CD4-positive, alpha-beta T cell treated with Interleukin-15 for 4 hours (primary cell): Measurements from ENCODE around the gene TMTC2.
"Not testable (repeated sequence)": the region's sequence is repeated elsewhere in the genome, so short reads cannot be mapped to it uniquely, and the experiment has no call there.

Experiments used
- DNase-seq: peaks from one replicate; pipeline ENCODE4 v3.0.0-alpha.2; 2020; ENCODE audit warnings: low spot score

The TMTC2 gene

GRCh38 chr12:82789674-82790073 lies 103.0 kb downstream of the TMTC2 start:
- no peak for DNase-seq

GRCh38 chr12:82793751-82794281 lies 107.1 kb downstream of the TMTC2 start:
- no peak for DNase-seq

GRCh38 chr12:82797480-82797879 lies 110.8 kb downstream of the TMTC2 start:
- no peak for DNase-seq

GRCh38 chr12:82800185-82800584 lies 113.5 kb downstream of the TMTC2 start:
- DNase-seq = no peak

DNA sequence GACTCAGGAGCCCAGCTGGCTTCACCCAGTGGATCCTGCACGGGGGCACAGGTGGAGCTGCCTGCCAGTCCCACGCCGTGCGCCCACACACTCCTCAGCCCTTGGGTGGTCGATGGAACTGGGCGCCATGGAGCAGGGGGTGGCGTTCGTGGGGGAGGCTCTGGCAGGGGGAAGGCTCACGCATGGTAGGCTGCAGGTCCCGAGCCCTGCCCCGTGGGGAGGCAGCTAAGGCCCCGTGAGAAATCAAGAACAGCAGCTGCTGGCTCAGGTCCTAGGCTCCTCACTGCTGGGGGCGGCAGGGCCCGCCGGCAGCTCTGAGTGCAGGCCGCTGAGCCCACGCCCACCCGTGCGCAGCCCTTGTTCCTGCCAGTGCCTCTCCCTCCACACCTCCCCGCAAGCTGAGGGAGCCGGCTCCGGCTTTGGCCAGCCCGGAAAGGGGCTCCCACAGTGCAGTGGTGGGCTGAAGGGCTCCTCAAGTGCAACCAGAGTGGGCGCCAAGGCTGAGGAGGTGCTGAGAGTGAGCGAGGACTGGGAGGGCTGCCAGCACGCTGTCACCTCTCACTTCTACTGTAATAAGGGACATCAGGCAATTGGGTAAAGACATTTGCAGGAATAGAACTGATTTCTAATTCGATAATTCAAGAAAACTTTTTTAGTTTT lies 115.4 kb downstream of the TMTC2 start:
- DNase-seq = no peak

GRCh38 chr12:82803201-82803600 lies 116.5 kb downstream of the TMTC2 start:
- no peak for DNase-seq

- DNase-seq = no peak
Measured at GRCh38 chr12:82804601-82805000, 117.9 kb downstream of the TMTC2 start.

DNA sequence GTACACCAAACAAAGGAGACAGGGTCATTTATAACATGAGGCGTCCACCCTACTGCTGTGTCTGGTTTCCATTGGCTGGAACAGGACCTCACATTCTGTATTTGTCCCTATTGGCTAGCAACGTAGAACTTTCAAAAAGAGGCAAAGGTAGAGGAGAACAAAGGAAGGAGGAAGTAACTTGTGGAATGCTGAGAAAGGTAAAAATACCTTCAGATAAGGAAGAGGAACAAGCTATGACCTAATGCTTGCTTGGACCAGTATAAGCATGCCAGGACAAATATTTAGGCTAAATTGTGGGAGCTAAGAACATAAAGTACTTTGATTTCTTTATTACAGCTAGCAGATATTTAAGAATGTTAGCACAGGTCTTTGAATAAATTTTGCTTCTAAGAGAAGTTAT lies 118.3 kb downstream of the TMTC2 start:
- not testable (repeated sequence) for DNase-seq

DNA sequence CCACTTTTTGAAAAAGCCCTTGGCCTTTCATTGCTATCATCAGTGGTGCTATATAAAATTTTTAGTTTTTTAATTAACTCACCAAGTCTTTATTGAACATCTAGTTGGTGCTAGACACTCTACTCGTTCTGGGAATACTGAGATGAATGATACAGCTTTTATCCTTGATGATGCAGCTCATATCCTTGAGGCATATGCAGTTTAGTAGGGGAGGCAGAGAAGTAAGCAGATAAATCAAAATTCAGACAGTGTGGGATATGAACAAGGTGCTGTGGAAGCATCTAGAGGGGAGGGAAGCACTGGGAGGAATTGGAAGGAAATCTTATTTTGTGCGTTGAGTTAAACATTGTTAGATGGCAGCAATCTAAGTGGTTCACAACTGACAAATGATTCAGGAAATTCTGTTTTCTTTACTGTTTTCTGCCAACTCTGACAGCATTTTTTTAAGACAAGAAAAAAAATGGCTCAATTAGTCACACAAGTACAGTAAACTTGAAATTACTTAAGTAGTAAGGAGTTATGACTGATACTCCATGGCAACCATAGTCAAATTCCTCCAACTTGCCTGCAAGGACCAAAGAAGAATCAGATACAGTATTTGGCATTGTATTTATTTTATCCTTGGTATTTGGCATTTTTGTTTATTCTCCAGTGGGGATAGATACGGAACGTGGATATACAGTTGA lies 119.2 kb downstream of the TMTC2 start:
- no peak for DNase-seq

- DNase-seq = no peak
Measured at GRCh38 chr12:82807132-82807737, 120.5 kb downstream of the TMTC2 start.

- DNase-seq = no peak
Measured at GRCh38 chr12:82810568-82810967, 123.9 kb downstream of the TMTC2 start.

DNA sequence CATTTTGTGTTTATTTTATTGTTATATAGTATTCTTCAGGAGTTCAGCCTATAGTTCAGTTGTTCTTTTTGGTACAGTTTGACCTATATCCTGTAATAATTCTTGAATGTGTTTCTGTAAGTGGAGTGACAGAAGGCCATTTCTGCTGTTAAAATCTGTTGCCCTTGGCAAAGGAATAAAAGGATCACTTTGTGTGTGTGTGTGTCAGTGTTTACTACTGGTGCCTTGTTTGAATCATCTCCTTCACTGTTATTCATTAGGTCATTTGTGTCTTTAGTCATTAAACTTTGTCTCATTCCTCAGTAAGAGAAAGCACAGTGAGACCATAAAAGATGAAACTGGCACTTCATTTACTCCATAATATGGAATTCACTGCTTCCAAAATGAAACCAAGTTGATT lies 130.7 kb downstream of the TMTC2 start:
- DNase-seq = no peak

- no peak for DNase-seq
Measured at GRCh38 chr12:82818271-82819035, 131.7 kb downstream of the TMTC2 start.

GRCh38 chr12:82826505-82826904 lies 139.8 kb downstream of the TMTC2 start:
- DNase-seq = no peak

- DNase-seq = no peak
Measured at GRCh38 chr12:82832096-82832495, 145.4 kb downstream of the TMTC2 start.

- no peak for DNase-seq
Measured at GRCh38 chr12:82832981-82833380, 146.3 kb downstream of the TMTC2 start.

GRCh38 chr12:82833481-82833880 lies 146.8 kb downstream of the TMTC2 start:
- no peak for DNase-seq

GRCh38 chr12:82835217-82835616 lies 148.5 kb downstream of the TMTC2 start:
- DNase-seq = no peak

DNA sequence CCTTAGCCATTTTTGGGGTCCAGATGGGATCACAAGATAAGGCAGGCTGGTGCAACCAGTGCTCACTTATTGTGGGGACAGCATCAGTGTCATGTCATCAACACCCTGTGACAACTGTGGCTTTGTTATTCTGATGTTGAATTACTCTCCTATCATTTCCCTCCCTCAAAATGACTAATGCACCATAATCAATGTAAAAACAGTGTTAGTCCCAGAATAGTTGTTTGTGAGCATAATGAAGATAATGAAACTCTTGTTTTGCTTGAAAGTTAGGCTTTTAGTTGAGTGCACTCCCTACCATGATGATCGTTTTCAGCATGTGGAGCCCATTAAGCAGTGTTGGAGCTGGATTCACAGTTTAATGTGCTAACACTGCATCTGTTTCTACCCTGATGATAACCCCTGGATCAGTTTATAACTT lies 151.4 kb downstream of the TMTC2 start:
- no peak for DNase-seq

DNA sequence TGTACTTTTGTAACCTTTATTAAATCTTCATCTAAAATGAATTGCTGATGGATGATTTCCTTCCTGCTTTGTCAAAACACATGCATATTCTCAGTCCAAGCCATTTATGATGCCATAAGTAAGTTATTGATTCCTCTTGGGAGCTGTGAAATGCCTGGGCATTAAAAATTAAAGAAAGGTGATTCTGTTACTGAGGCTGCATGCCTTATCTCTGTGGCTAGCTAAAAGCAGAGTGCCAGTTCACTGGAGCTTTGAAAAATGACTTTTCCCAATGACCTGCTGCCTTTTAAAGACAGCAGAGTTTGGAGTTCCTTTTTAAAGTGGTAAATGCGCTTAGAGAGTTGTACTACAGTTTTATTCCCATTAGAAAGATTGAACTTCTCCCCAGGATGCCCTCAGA lies 152.1 kb downstream of the TMTC2 start:
- no peak for DNase-seq

- DNase-seq = no peak
Measured at GRCh38 chr12:82839796-82840195, 153.1 kb downstream of the TMTC2 start.

DNA sequence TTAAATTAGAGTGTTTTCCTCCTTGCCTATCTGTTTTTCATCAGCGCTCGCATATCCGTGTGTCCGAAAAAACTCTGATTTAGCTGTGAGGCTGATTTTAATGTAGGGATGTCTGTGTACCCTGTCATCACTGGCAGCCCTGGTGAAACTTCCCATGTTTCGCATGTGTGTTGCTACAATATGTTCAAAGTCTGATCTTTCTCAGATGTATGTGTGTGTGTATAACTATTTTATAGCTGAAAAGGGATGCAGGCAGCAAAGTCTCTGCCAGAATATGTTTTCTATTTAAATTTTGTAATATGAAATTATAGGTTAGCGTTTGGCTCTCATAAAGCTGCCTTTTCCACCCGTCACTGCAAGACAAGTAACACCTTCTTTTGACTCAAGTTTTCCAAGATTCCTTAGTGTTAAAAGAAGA lies 154.8 kb downstream of the TMTC2 start:
- no peak for DNase-seq
